Activated CD8-positive, alpha-beta T cell treated with anti-CD3 and anti-CD28 coated beads, Interleukin-2, amount 10 ng/mL, durations not matched to agents 7 days and 5 days (primary cell): Measurements from ENCODE around the gene SLC26A11. TPM values are rescaled to one million over a fixed set of nuclear protein-coding genes. Genes with fewer than 3 reads are reported as not detected.

Source experiments
- ATAC-seq: fragments of 150-1000 bp; cut with Tn5 transposase; one replicate; pipeline ENCODE4 v1.10.0; 2021; ENCODE audit warnings: moderate library complexity
- CTCF ChIA-PET: fragments of 350-600 bp; sonication (Branson Sonifier 250); formaldehyde crosslinking; loops from one replicate; lab custom pipeline; 2021; ENCODE audit warnings: antibody characterized with exemption; lab: Charles Lee
- POLR2A ChIA-PET: fragments of 350-600 bp; sonication (Branson Sonifier 250); formaldehyde crosslinking; loops from one replicate; lab custom pipeline; 2021; ENCODE audit warnings: antibody characterized with exemption; lab: Charles Lee
- DNase-seq: peaks from one replicate; pipeline ENCODE4 v3.0.0-alpha.2; 2020
- H3K27ac Mint-ChIP-seq: one replicate; pipeline ENCODE4 v1.8.0; 2021; ENCODE audit warnings: mild to moderate bottlenecking, mixed read lengths
- H3K27me3 Mint-ChIP-seq: one replicate; pipeline ENCODE4 v1.8.0; 2021; ENCODE audit warnings: low read depth, mixed read lengths
- H3K36me3 Mint-ChIP-seq: one replicate; pipeline ENCODE4 v1.8.0; 2021; ENCODE audit warnings: low read depth, mixed read lengths
- H3K4me1 Mint-ChIP-seq: one replicate; pipeline ENCODE4 v1.8.0; 2021; ENCODE audit warnings: low read depth, mixed read lengths
- H3K4me3 Mint-ChIP-seq: one replicate; pipeline ENCODE4 v1.8.0; 2021; ENCODE audit warnings: mild to moderate bottlenecking, mixed read lengths
- H3K9me3 Mint-ChIP-seq: one replicate; pipeline ENCODE4 v1.8.0; 2022; ENCODE audit warnings: mixed read lengths; ENCODE audit not compliant: insufficient read depth
- total RNA-seq, 2 experiments: library from RNA; stranded (reverse); gene quantifications; one replicate each; pipeline ENCODE4 v1.2.3, GENCODE V29; 2021

SLC26A11 gene
- total RNA-seq, 2 experiments from 2014 or later, result 1.4 to 1.6 TPM

DNA sequence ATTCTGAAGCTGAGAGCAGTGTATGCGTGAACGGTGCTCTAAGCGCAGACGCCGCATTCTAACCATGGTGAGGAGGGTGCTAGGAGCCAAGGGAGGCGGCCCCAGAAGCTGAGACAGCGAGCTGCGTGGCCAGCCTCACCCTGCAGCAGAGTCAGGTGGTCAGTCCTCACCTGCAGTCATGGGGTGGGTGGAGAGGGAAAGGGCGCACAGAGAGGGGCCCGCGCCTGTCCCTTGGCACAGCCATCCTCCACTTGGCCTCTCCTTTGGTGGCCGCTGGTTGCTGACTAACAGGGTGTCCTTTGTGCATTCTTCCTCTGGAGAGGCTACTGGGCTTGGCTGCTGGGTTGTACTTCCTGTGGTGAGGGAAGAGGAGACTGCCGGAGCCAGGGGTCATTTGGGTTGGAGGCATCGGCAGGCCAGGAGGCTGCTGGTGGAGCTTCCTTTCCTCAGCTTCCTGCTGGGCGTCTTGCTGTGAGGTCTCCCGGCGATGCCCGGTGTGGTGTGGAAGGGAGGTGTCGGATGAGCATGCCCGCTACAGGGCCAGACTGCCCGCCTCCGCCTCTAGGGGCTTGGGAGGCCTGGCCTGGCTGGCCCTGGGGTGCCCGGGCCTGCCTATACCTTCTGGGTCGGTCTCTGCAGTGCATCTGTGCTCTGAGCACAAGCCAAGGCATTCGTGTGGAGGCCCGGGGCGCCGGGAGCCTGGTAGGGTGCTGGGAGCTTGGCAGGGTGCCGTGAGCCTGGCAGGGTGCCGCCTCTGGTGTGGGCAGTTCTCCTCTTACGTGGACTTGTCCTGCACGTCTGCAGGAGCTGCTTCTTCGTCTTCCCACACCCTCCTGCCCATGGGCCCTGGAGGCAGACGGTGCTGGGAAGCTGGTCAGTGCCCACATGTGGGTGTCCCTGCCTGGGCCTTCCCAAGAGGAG is 57.8 kb downstream of the SLC26A11 start:
- CTCF ChIA-PET, result no interaction called here

DNA sequence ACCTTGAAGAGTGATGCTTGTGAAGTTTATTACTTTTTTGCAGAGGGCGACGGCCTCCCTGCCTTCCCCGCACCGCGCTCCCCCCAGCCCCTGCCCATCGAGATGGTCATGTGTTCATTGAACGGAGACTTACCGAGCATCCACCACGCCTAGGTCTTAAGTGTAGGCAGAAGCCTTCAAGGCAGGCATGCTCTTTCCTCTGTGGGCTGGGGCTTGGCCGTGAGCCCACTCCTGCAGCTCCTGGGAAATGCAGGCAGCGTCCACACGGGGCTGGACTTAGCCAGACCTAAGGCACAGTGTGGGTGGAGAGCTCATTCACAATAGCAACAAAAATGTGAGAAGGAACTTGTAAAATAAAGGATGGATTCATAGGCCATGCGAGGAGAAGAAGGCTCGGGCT is 59.7 kb downstream of the SLC26A11 start:
- no peak for DNase-seq
- no peak for ATAC-seq
- no peaks in the 10 kb centered on the region for H3K27me3 Mint-ChIP-seq
- CTCF ChIA-PET, result no interaction called here
- POLR2A ChIA-PET, result interaction anchor here (1.1 to 1.2 kb wide), 4 partner anchors 11 to 178 kb away, joined by 3 to 4 read pairs (median 3); partner anchors contain the start of gene GAA
- H3K36me3 Mint-ChIP-seq, result peaks cover 61% of the 10 kb centered on the region
- H3K4me3 Mint-ChIP-seq, result no peak overlapping the region
- H3K27ac Mint-ChIP-seq, result no peak overlapping the region
- H3K9me3 Mint-ChIP-seq, result no peaks in the 10 kb centered on the region
- peaks cover 19% of the 10 kb centered on the region for H3K4me1 Mint-ChIP-seq

More for the DNA sequence above, 57.8 kb downstream of the SLC26A11 start:
- no peak overlapping the region for H3K4me3 Mint-ChIP-seq
- H3K27ac Mint-ChIP-seq, result no peak overlapping the region
- POLR2A ChIA-PET, result interaction anchor here (0.6 to 0.7 kb wide), 2 partner anchors 127 to 133 kb away, joined by 3 read pairs; no protein-coding TSS in a partner anchor
- H3K4me1 Mint-ChIP-seq, result peaks cover 30% of the 10 kb centered on the region
- peak; percentile 23 for ATAC-seq
- no peaks in the 10 kb centered on the region for H3K9me3 Mint-ChIP-seq
- H3K27me3 Mint-ChIP-seq, result no peaks in the 10 kb centered on the region
- H3K36me3 Mint-ChIP-seq, result peaks cover 64% of the 10 kb centered on the region
- DNase-seq, result no peak

DNA sequence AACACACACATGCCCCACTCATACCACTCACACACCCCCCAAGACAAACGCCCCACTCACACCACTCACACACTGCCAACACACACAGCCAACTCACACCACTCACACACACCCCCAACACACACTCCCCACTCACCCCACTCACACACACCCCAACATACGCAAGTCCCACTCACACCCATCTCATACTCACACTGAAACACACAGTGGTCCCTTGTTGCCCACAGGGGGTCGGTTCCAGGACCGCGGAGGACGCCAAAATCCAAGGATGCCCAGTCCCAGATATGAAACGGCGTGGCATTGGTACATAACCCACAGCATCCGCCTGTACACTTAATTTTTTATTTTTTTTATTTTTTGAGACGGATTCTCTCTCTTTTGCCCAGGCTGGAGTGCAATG is 61.3 kb downstream of the SLC26A11 start:
- Mint-ChIP-seq H3K9me3 (no peaks in the 10 kb centered on the region), H3K4me3 (no peak overlapping the region), H3K36me3 (peaks cover 61% of the 10 kb centered on the region), H3K27me3 (no peaks in the 10 kb centered on the region), H3K4me1 (peaks cover 11% of the 10 kb centered on the region), H3K27ac (no peak overlapping the region)
- DNase-seq (no peak), ATAC-seq (no peak)
- POLR2A ChIA-PET, result no interaction called here
- CTCF ChIA-PET, result no interaction called here

DNA sequence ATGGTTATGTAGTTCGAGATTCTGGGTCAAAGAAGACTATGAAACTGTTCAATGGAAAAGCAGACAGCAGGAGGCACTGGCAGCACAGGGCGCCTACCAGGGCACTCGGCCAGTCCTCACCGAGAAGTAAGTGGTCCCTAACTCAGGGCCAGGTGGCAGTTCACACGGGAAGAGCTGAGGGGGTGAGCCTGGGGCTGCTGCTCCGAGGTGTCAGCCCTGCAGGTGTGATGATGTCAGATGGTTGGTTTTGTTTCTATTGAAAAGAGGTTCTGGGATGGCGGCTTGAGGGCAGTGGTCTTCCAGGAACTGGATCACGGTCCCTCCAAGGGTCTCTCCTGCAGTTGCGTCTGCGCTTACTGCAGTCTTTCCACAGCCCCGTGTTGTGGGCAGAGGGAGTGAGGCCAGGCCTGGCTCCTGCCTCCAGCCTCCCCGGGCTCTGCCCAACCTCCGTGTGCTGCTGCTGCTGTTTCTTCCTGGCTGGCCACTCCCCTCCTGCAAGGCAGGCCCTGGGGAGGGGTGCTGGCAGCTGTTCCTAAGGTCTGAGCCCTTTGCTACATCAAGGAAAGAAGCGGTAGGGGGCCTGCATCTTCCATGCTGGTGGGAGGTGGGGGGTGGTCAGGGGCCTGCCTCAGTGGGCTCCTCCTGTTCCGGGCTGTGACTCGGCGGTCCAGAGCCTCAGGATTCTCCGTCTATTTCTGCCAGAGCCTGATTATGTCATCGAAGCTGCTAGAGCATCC is 63.1 kb downstream of the SLC26A11 start:
- peak overlapping the region; percentile 20 for H3K27ac Mint-ChIP-seq
- no peak overlapping the region for H3K4me3 Mint-ChIP-seq
- peaks cover 60% of the 10 kb centered on the region for H3K36me3 Mint-ChIP-seq
- no peaks in the 10 kb centered on the region for H3K9me3 Mint-ChIP-seq
- POLR2A ChIA-PET, result interaction anchor here (0.5 to 1.2 kb wide), 3 partner anchors 10 to 282 kb away, joined by 3 to 4 read pairs (median 3); no protein-coding TSS in a partner anchor
- H3K4me1 Mint-ChIP-seq, result peaks cover 3% of the 10 kb centered on the region
- CTCF ChIA-PET, result no interaction called here
- ATAC-seq, result no peak
- no peaks in the 10 kb centered on the region for H3K27me3 Mint-ChIP-seq
- no peak for DNase-seq

DNA sequence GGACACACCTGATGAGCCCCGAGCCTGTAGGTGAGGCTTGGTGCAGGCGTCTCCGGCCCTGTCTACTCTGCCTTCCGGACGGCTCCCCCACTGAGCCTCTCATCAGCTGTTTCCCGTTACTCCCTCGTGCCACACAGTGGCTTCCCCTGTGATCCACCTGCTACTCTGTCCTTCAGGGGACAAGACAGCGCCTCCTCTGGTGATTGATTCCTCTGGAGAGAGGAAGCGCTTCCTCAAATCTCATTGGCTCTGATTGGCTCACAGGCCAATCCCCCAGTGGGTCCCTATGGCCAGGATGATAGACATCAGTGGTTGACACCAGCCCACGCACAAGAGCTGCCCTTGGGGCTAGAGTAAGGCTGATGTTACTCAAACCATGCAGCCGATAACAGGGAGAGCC is 64.4 kb downstream of the SLC26A11 start:
- CTCF ChIA-PET, result no interaction called here
- Mint-ChIP-seq H3K9me3 (no peaks in the 10 kb centered on the region), H3K36me3 (peaks cover 60% of the 10 kb centered on the region), H3K4me3 (no peak overlapping the region), H3K27me3 (no peaks in the 10 kb centered on the region), H3K4me1 (peaks cover 8% of the 10 kb centered on the region), H3K27ac (peak overlapping the region; percentile 9)
- DNase-seq (no peak), ATAC-seq (peak; percentile 9)
- POLR2A ChIA-PET, result interaction anchor here (1.2 kb wide), 2 partner anchors 8 to 9 kb away, joined by 3 read pairs; no protein-coding TSS in a partner anchor

DNA sequence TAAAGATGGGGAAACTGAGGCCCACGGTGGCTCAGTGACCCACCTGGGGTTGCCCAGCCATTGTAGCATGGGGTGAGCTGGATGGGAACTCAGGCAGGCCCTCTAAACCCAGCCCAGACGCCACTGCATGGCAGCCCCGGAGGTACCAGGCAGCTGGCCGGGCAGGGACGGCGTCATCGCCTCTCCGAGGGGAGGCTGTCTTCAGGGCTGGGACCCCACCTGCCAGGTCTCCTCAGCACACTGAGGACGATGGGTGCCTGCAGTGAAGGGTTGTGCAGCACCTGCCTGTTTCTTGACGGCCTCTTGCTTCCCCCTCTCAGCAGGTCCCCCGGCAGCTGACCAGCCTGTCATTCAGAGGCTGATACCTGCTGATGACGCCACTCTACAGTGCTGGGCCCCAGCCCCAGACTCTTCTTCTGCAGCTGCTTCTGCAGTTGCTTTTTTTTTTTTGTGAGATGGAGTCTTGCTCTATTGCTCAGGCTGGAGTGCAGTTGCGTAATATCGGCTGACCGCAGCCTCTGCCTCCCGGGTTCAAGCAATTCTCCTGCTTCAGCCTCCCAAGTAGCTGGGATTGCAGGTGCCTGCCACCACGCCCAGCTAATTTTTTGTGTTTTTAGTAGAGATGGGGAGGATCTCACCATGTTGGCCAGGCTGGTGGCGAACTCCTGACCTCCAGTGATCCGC is 65.2 kb downstream of the SLC26A11 start:
- no peak for DNase-seq
- ChIA-PET CTCF (no interaction called here), POLR2A (interaction anchor here (1.2 kb wide), 1 partner anchor 10 kb away, joined by 3 read pairs; no protein-coding TSS in a partner anchor)
- H3K9me3 Mint-ChIP-seq, result no peaks in the 10 kb centered on the region
- no peaks in the 10 kb centered on the region for H3K27me3 Mint-ChIP-seq
- H3K4me1 Mint-ChIP-seq, result peaks cover 8% of the 10 kb centered on the region
- no peak overlapping the region for H3K27ac Mint-ChIP-seq
- no peak for ATAC-seq
- no peak overlapping the region for H3K4me3 Mint-ChIP-seq
- peaks cover 60% of the 10 kb centered on the region for H3K36me3 Mint-ChIP-seq

DNA sequence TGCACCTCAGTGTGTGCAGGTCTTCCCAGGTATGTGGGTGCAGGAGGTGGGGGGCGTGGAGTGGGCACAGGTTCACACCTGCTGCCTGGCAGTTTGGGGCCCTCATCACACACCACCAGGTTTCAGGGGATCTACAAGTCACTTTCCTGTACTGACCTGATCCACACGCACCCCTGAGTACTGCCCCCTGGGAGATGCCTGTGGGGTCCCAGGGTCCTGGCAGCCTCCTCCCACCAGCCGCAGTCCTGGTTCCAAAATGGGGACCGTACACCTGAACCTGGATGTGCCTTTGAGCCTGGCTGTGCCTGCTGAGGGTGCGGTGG is 66.4 kb downstream of the SLC26A11 start:
- no peaks in the 10 kb centered on the region for H3K9me3 Mint-ChIP-seq
- CTCF ChIA-PET, result no interaction called here
- ATAC-seq (no peak), DNase-seq (no peak)
- no peak overlapping the region for H3K4me3 Mint-ChIP-seq
- no peaks in the 10 kb centered on the region for H3K27me3 Mint-ChIP-seq
- peaks cover 61% of the 10 kb centered on the region for H3K36me3 Mint-ChIP-seq
- H3K27ac Mint-ChIP-seq, result no peak overlapping the region
- peaks cover 12% of the 10 kb centered on the region for H3K4me1 Mint-ChIP-seq
- POLR2A ChIA-PET, result interaction anchor here (0.7 kb wide), 1 partner anchor 77 kb away, joined by 3 read pairs; no protein-coding TSS in a partner anchor

DNA sequence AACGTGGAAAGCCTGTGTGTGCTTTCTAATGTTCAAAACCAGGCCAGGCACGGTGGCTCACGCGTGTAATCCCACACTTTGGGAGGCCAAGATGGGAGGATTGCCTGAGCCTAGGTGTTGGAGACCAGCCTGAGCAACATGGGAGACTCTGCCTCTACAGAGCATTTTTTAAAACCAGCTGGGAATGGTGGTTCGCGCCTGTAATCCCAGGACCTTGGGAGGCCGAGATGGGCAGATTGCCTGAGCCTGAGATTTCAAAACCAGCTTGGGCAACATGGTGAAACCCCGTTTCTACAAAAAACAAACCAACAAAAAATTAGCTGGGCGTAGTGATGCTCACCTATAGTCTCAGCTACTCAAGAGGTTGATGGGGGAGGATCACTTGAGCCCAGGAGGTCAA is 66.8 kb downstream of the SLC26A11 start:
- CTCF ChIA-PET, result no interaction called here
- Mint-ChIP-seq H3K27ac (no peak overlapping the region), H3K4me1 (peaks cover 12% of the 10 kb centered on the region), H3K36me3 (peaks cover 65% of the 10 kb centered on the region), H3K9me3 (no peaks in the 10 kb centered on the region), H3K4me3 (no peak overlapping the region), H3K27me3 (no peaks in the 10 kb centered on the region)
- DNase-seq (no peak), ATAC-seq (no peak)
- POLR2A ChIA-PET, result interaction anchor here (0.7 kb wide), 1 partner anchor 77 kb away, joined by 3 read pairs; no protein-coding TSS in a partner anchor

DNA sequence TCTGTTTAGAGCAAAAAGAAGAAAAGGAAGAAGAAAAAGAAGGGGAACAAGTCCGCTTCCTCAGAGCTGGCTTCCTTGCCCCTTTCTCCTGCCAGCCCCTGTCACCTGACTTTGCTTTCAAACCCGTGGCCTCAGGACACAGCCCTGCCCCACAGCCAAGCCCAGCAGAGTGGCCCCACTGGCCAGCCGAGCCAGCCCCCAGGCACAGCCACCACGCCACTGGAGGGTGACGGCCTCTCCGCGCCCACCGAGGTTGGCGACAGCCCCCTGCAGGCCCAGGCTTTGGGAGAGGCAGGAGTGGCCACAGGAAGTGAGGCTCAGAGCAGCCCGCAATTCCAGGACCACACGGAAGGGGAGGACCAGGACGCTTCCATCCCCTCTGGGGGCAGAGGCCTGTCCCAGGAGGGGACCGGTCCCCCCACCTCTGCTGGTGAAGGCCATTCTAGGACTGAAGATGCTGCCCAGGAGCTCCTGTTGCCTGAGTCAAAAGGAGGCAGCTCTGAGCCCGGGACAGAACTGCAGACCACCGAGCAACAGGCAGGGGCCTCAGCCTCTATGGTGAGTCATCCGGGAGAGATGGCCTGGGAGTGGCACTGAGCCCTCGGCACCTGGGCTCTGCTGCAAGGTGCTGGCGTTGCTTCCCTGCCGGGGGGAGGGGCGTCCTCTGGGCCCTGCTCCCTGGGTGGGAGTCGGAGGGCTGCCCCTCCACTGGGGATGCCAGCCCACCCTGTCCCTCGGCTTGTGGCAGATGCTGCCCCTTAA is 67.8 kb downstream of the SLC26A11 start:
- ATAC-seq, result no peak
- ChIA-PET POLR2A (interaction anchor here (1.0 kb wide), 1 partner anchor 22 kb away, joined by 3 read pairs; no protein-coding TSS in a partner anchor), CTCF (no interaction called here)
- Mint-ChIP-seq H3K27me3 (no peaks in the 10 kb centered on the region), H3K4me1 (peaks cover 13% of the 10 kb centered on the region), H3K36me3 (peaks cover 68% of the 10 kb centered on the region), H3K9me3 (no peaks in the 10 kb centered on the region), H3K4me3 (no peak overlapping the region), H3K27ac (peak overlapping the region; percentile 46)
- no peak for DNase-seq

DNA sequence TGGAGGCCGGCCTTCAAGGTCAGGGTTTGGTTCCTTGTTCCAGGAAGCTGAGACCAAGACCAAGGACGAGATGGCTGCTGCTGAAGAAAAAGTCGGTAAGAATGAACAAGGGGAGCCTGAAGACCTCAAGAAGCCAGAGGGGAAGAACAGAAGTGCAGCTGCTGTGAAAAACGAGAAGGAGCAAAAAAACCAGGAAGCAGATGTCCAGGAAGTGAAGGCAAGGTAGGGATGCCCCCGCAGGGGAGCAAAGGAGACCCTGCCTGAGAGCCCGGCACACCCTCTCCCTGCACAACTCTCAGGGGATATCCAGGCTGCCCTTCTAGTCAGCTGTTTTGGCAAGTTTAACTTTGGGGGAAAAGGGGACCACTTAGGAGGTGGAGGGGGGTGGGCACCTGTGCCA is 69.4 kb downstream of the SLC26A11 start:
- POLR2A ChIA-PET, result no interaction called here
- no peaks in the 10 kb centered on the region for H3K9me3 Mint-ChIP-seq
- H3K4me3 Mint-ChIP-seq, result peak overlapping the region; percentile 10
- CTCF ChIA-PET, result no interaction called here
- H3K27me3 Mint-ChIP-seq, result no peaks in the 10 kb centered on the region
- DNase-seq (no peak), ATAC-seq (no peak)
- H3K27ac Mint-ChIP-seq, result peak overlapping the region; percentile 56
- peaks cover 67% of the 10 kb centered on the region for H3K36me3 Mint-ChIP-seq
- peaks cover 19% of the 10 kb centered on the region for H3K4me1 Mint-ChIP-seq

DNA sequence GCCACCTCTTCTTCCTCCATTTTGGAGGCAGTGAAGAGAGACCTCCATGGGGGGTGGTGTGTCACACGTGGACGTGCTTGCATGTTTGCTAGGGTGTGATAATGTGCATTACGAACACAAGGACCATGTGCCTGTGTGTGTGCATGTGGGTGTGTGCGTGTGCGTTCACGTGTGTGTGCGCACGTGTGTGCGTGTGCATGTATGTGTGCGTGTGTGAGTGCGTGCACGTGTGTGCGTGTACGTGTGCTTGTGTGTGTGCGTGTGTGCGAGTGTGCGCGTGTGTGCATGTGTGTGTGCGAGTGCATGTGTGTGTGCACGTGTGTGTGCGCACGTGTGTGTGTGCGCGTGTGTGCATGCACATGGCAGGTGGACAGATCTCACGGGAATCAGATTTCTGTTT is 69.9 kb downstream of the SLC26A11 start:
- peaks cover 66% of the 10 kb centered on the region for H3K36me3 Mint-ChIP-seq
- peak overlapping the region; percentile 43 for H3K27ac Mint-ChIP-seq
- peaks cover 20% of the 10 kb centered on the region for H3K4me1 Mint-ChIP-seq
- ChIA-PET CTCF (no interaction called here), POLR2A (no interaction called here)
- DNase-seq (no peak), ATAC-seq (no peak)
- H3K27me3 Mint-ChIP-seq, result no peaks in the 10 kb centered on the region
- no peaks in the 10 kb centered on the region for H3K9me3 Mint-ChIP-seq
- H3K4me3 Mint-ChIP-seq, result no peak overlapping the region
